SU-DHL-6 (cell line): ENCODE measurements around the gene ZC3H18.

Experiments used
- EZH2phosphoT487 ChIP-seq: fragments of 200-600 bp; sonication (generic), shearing (Covaris generic); conservative IDR thresholded peaks from 2 replicates; pipeline ENCODE4 v1.6.1; 2018; ENCODE audit warnings: mild to moderate bottlenecking, antibody characterized with exemption, low read length, moderate library complexity, mixed read lengths
- TF ChIP-seq, protein P1 (sequence below): fragments of 200-600 bp; sonication (generic); IDR thresholded peaks from one replicate; pipeline ENCODE4 v1.5.1; 2017; ENCODE audit warnings: antibody characterized with exemption, mild to moderate bottlenecking, low read length, moderate library complexity; ENCODE audit not compliant: insufficient read depth, poor library complexity, severe bottlenecking

DNA sequence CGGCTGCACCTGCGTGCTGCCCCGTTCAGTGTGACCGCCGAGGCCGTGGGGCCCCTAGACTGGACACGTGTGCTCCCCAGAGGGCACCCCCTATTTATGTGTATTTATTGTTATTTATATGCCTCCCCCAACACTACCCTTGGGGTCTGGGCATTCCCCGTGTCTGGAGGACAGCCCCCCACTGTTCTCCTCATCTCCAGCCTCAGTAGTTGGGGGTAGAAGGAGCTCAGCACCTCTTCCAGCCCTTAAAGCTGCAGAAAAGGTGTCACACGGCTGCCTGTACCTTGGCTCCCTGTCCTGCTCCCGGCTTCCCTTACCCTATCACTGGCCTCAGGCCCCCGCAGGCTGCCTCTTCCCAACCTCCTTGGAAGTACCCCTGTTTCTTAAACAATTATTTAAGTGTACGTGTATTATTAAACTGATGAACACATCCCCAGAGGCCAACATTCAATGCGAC lies 69.9 kb downstream of the ZC3H18 start:
- TF ChIP-seq, protein P1, sequence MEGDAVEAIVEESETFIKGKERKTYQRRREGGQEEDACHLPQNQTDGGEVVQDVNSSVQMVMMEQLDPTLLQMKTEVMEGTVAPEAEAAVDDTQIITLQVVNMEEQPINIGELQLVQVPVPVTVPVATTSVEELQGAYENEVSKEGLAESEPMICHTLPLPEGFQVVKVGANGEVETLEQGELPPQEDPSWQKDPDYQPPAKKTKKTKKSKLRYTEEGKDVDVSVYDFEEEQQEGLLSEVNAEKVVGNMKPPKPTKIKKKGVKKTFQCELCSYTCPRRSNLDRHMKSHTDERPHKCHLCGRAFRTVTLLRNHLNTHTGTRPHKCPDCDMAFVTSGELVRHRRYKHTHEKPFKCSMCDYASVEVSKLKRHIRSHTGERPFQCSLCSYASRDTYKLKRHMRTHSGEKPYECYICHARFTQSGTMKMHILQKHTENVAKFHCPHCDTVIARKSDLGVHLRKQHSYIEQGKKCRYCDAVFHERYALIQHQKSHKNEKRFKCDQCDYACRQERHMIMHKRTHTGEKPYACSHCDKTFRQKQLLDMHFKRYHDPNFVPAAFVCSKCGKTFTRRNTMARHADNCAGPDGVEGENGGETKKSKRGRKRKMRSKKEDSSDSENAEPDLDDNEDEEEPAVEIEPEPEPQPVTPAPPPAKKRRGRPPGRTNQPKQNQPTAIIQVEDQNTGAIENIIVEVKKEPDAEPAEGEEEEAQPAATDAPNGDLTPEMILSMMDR = no peak
- TF ChIP-seq EZH2phosphoT487 = peak; percentile 88; the same call in 1 of the 2 replicates
